OCI-LY3 (cell line): Measurements from ENCODE around the gene CELF4.

Source experiments
- CTCF ChIP-seq: fragments of 200-600, 300-600 bp; sonication (generic); IDR thresholded peaks from 2 replicates; pipeline ENCODE4 v1.5.1; 2014; ENCODE audit warnings: antibody characterized with exemption, low read length, low read depth
- EZH2phosphoT487 ChIP-seq: fragments of 200-600 bp; shearing (Covaris generic); IDR thresholded peaks from 2 replicates; pipeline ENCODE4 v1.6.1; 2018; ENCODE audit warnings: antibody characterized with exemption, mixed run types, low read depth

GRCh38 chr18:37328946-37329719 is 236.5 kb downstream of the CELF4 start:
- no peak for TF ChIP-seq EZH2phosphoT487
- no peak for TF ChIP-seq CTCF
